GM12865 (cell line): Measurements from ENCODE around the gene CCDC183.

ENCODE experiments used
- DNase-seq: peaks from one replicate; pipeline ENCODE4 v3.0.0; 2010; ENCODE audit warnings: low read depth
- H3K4me3 ChIP-seq: 2 replicates; pipeline ENCODE4 v1.5.1; 2011; ENCODE audit warnings: mild to moderate bottlenecking, low read depth, low read length, control low read depth
- CTCF ChIP-seq: IDR thresholded peaks from 2 replicates; pipeline ENCODE4 v1.5.1; 2011; ENCODE audit warnings: low read length, control low read depth, low read depth, inconsistent platforms; ENCODE audit not compliant: insufficient read depth; ENCODE audit errors: missing control alignments

Gene CCDC183

GRCh38 chr9:136854842-136855460 is 58.8 kb downstream of the CCDC183 start:
- H3K4me3 ChIP-seq = no peak overlapping the region
- no peak for DNase-seq
- no peak for TF ChIP-seq CTCF

GRCh38 chr9:136855461-136856078 is 59.4 kb downstream of the CCDC183 start:
- no peak for DNase-seq
- no peak overlapping the region for H3K4me3 ChIP-seq
- TF ChIP-seq CTCF = no peak

DNA sequence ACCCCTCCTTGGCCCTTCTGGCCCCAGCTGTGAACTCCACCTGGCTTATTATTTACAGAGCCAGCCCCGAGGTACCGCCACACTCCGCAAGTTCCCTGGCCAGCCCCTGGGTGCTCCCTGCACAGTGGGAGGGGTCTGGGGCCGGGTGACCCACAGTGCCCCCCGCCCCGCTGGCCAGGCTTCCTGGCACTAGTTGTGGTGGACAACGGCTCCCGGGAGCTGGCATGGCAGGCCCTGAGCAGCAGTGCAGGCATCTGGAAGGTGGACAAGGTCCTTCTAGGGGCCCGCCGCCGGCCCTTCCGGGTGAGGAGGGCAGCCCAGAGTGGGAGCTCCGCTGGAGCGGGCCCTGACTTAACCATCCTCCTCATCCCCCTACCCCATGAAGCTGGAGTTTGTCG is 59.9 kb downstream of the CCDC183 start:
- TF ChIP-seq CTCF = no peak
- H3K4me3 ChIP-seq = no peak overlapping the region
- DNase-seq = no peak

DNA sequence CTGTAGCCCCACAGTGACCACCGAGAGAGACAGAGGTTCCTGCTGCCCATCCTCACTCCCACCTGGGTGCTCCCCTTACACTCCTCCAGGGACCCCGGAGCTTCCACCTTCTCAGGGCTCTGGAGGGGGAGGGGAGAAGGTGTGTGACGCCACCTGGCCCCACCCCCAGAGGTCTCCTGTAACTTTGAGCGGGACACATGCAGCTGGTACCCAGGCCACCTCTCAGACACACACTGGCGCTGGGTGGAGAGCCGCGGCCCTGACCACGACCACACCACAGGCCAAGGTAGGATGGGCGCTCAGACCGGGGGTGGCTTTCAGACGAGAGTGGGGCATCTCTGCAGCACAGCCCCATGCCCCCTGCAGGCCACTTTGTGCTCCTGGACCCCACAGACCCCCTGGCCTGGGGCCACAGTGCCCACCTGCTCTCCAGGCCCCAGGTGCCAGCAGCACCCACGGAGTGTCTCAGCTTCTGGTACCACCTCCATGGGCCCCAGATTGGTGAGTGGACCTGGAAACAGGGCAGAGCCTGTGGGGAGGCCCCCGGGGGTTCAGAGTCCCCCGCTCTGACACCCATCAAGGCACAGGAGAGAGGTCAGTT is 60.5 kb downstream of the CCDC183 start:
- TF ChIP-seq CTCF = no peak
- DNase-seq = no peak
- no peak overlapping the region for H3K4me3 ChIP-seq

DNA sequence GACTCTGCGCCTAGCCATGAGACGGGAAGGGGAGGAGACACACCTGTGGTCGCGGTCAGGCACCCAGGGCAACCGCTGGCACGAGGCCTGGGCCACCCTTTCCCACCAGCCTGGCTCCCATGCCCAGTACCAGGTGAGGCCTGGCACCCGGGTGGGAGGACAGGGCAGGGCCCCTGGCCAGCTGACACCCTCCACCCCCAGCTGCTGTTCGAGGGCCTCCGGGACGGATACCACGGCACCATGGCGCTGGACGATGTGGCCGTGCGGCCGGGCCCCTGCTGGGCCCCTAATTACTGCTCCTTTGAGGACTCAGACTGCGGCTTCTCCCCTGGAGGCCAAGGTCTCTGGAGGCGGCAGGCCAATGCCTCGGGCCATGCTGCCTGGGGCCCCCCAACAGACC is 61.0 kb downstream of the CCDC183 start:
- no peak overlapping the region for H3K4me3 ChIP-seq
- no peak for TF ChIP-seq CTCF
- no peak for DNase-seq
